Hepatocyte (in vitro differentiated cells): ENCODE results near the gene OSTC. TPM values are rescaled to one million over a fixed set of nuclear protein-coding genes. Genes with fewer than 3 reads are reported as not detected.

Experiments used
- DNase-seq: peaks from one replicate; pipeline ENCODE4 v3.0.0-alpha.2; 2016; ENCODE audit warnings: low spot score
- H2AFZ ChIP-seq: fragments of 200-600 bp; sonication (generic); 2 replicates; pipeline ENCODE4 v1.6.0; 2016; ENCODE audit warnings: antibody characterized with exemption, mild to moderate bottlenecking
- H3K27ac ChIP-seq: fragments of 200-600 bp; sonication (generic); 2 replicates; pipeline ENCODE4 v1.5.1; 2016; ENCODE audit warnings: mild to moderate bottlenecking
- H3K27me3 ChIP-seq: fragments of 200-600 bp; sonication (generic); 2 replicates; pipeline ENCODE4 v1.6.1; 2016
- H3K36me3 ChIP-seq: fragments of 200-600 bp; sonication (generic); replicated peaks from 2 replicates; pipeline ENCODE4 v1.5.1; 2016; ENCODE audit warnings: low read depth; ENCODE audit not compliant: insufficient read depth
- H3K4me1 ChIP-seq: fragments of 200-600 bp; sonication (generic); 2 replicates; pipeline ENCODE4 v1.5.1; 2016; ENCODE audit warnings: mild to moderate bottlenecking, moderate library complexity; ENCODE audit not compliant: insufficient read depth
- H3K4me2 ChIP-seq: fragments of 200-600 bp; sonication (generic); 2 replicates; pipeline ENCODE4 v1.6.0; 2016
- H3K4me3 ChIP-seq: fragments of 200-600 bp; sonication (generic); 2 replicates; pipeline ENCODE4 v1.5.1; 2016; ENCODE audit warnings: mild to moderate bottlenecking
- H3K79me2 ChIP-seq: fragments of 200-600 bp; sonication (generic); 2 replicates; pipeline ENCODE4 v1.6.0; 2017; ENCODE audit warnings: mild to moderate bottlenecking
- H3K9me2 ChIP-seq: fragments of 200-600 bp; sonication (generic); replicated peaks from 2 replicates; pipeline ENCODE4 v1.6.0; 2017; ENCODE audit warnings: mild to moderate bottlenecking; ENCODE audit not compliant: insufficient read depth
- H3K9me3 ChIP-seq: fragments of 200-600 bp; sonication (generic); 2 replicates; pipeline ENCODE4 v1.5.1; 2016; ENCODE audit warnings: low read depth, mild to moderate bottlenecking
- H4K20me1 ChIP-seq: fragments of 200-600 bp; sonication (generic); 2 replicates; pipeline ENCODE4 v1.6.0; 2016; ENCODE audit warnings: mild to moderate bottlenecking; ENCODE audit not compliant: insufficient read depth, poor library complexity, severe bottlenecking
- EZH2 ChIP-seq: fragments of 200-600 bp; sonication (generic); IDR thresholded peaks from 2 replicates; pipeline ENCODE4 v1.6.1; 2016; ENCODE audit warnings: antibody characterized with exemption, mild to moderate bottlenecking, borderline replicate concordance
- EZH2phosphoT487 ChIP-seq: fragments of 200-600 bp; sonication (generic); IDR thresholded peaks from one replicate; pipeline ENCODE4 v1.6.1; 2018; ENCODE audit warnings: antibody characterized with exemption, mild to moderate bottlenecking, low read depth, moderate library complexity; ENCODE audit not compliant: unreplicated experiment, severe bottlenecking
- WGBS: methylation state at CpG from one replicate; pipeline ENCODE4 v1.1.6; 2016; ENCODE audit warnings: low lambda C conversion rate; ENCODE audit errors: missing lambda C conversion rate; 5-methylcytosine and 5-hydroxymethylcytosine counted together
- polyA plus RNA-seq: library from polyadenylated mRNA; unstranded; fragments of >200 nt; fragmentation: Nextera tagmentation; extraction: Ambion mirVana; gene quantifications from 2 replicates; pipeline ENCODE4 v1.2.1, GENCODE V29; 2016
- total RNA-seq: library from RNA; depleted of rRNA; stranded (reverse); fragments of >200 nt; gene quantifications from 2 replicates; pipeline ENCODE4 v1.2.3, GENCODE V29; 2014
- TF ChIP-seq, protein P1 (sequence below): fragments of 200-600 bp; sonication (generic); IDR thresholded peaks from 2 replicates; pipeline ENCODE4 v1.5.1; 2016; ENCODE audit warnings: antibody characterized with exemption, mild to moderate bottlenecking; ENCODE audit not compliant: poor library complexity

Gene OSTC
- total and polyA plus RNA-seq, 2 experiments from 2014 or later: 372 to 425 TPM

- Histone ChIP-seq H4K20me1 (peaks cover 41% of the 10 kb centered on the region), H3K27me3 (no peaks in the 10 kb centered on the region), H2AFZ (peak overlapping the region; percentile 26), H3K4me3 (peak overlapping the region; percentile 70), H3K9me3 (peaks cover 2% of the 10 kb centered on the region), H3K27ac (peak overlapping the region; percentile 86), H3K4me2 (peak overlapping the region; percentile 89), H3K36me3 (peaks cover 15% of the 10 kb centered on the region), H3K4me1 (peaks cover 26% of the 10 kb centered on the region), H3K79me2 (peaks cover 41% of the 10 kb centered on the region), H3K9me2 (no peaks in the 10 kb centered on the region)
- WGBS: 9% methylated on average over 23 of the region's 23 CpGs
- DNase-seq: no peak
- TF ChIP-seq, protein P1, sequence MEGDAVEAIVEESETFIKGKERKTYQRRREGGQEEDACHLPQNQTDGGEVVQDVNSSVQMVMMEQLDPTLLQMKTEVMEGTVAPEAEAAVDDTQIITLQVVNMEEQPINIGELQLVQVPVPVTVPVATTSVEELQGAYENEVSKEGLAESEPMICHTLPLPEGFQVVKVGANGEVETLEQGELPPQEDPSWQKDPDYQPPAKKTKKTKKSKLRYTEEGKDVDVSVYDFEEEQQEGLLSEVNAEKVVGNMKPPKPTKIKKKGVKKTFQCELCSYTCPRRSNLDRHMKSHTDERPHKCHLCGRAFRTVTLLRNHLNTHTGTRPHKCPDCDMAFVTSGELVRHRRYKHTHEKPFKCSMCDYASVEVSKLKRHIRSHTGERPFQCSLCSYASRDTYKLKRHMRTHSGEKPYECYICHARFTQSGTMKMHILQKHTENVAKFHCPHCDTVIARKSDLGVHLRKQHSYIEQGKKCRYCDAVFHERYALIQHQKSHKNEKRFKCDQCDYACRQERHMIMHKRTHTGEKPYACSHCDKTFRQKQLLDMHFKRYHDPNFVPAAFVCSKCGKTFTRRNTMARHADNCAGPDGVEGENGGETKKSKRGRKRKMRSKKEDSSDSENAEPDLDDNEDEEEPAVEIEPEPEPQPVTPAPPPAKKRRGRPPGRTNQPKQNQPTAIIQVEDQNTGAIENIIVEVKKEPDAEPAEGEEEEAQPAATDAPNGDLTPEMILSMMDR: no peak
- TF ChIP-seq EZH2phosphoT487: no peak
- TF ChIP-seq EZH2: no peak
Measured at GRCh38 chr4:108620933-108621905, 29.2 kb upstream of the OSTC start.

DNA sequence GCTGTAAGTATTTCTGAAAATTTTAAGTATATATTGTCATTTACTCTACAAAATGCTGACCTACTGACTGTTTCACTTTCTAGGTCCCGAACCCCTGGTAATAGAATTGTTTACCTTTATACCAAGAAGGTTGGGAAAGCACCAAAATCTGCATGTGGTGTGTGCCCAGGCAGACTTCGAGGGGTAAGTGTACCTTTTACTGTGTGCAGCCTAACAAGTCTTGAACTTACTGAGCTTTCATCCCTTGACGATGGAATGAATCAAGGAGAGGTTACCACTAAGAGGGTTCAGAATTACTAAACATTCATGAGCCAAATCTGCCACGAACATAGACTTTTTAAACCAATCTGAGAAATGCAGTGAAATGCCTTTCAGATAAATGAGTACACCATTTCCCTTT is 28.4 kb upstream of the OSTC start:
- Histone ChIP-seq H3K27ac (peak overlapping the region; percentile 86), H4K20me1 (peaks cover 41% of the 10 kb centered on the region), H3K4me2 (peak overlapping the region; percentile 89), H3K9me2 (no peaks in the 10 kb centered on the region), H3K79me2 (peaks cover 41% of the 10 kb centered on the region), H3K4me3 (no peak overlapping the region), H3K9me3 (no peaks in the 10 kb centered on the region), H3K27me3 (no peaks in the 10 kb centered on the region), H3K4me1 (peaks cover 26% of the 10 kb centered on the region), H3K36me3 (peaks cover 15% of the 10 kb centered on the region), H2AFZ (no peak overlapping the region)
- DNase-seq: no peak
- no peak for TF ChIP-seq EZH2phosphoT487
- no peak for TF ChIP-seq EZH2
- TF ChIP-seq, protein P1: no peak
- 84% methylated on average over 4 of the region's 4 CpGs for WGBS

DNA sequence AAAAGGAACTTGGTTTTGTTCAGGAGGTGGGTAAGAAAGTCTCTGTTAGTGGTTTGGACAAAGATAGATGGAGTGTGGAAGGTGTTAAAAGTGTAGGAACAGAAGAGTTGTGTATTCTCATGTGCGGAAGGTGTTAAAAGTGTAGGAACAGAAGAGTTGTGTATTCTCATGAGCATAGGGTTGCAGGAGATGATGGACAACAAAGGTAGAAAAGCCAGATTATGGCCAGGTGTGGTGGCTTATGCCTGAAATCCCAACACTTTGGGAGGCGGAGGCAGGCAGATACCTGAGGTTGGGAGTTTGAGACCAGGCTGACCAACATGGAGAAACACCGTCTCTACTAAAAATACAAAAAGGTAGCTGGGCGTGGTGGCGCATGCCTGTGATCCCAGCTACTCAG is 27.6 kb upstream of the OSTC start:
- peak overlapping the region; percentile 89 for H3K4me2 ChIP-seq
- H3K9me2 ChIP-seq: no peaks in the 10 kb centered on the region
- H4K20me1 ChIP-seq: peaks cover 41% of the 10 kb centered on the region
- H3K79me2 ChIP-seq: peaks cover 41% of the 10 kb centered on the region
- peaks cover 15% of the 10 kb centered on the region for H3K36me3 ChIP-seq
- 94% methylated on average over 5 of the region's 5 CpGs for WGBS
- H3K9me3 ChIP-seq: no peaks in the 10 kb centered on the region
- no peaks in the 10 kb centered on the region for H3K27me3 ChIP-seq
- no peak overlapping the region for H3K27ac ChIP-seq
- no peak overlapping the region for H3K4me3 ChIP-seq
- no peak for DNase-seq
- TF ChIP-seq EZH2phosphoT487 (no peak), EZH2 (no peak)
- TF ChIP-seq, protein P1: no peak
- H2AFZ ChIP-seq: no peak overlapping the region
- peaks cover 26% of the 10 kb centered on the region for H3K4me1 ChIP-seq
